Stimulated activated naive CD8-positive, alpha-beta T cell treated with anti-CD3 and anti-CD28 coated beads, Interleukin-15, Interleukin-2, amounts not matched to agents 100 U/mL and 50 U/mL, for 24 hours (primary cell): ENCODE measurements around the gene FSCN2.
A peak's percentile ranks its signal among the peaks of the same experiment; 100 is the strongest.

Source experiments
- ATAC-seq: fragments of 150-1000 bp; cut with Tn5 transposase; one replicate; pipeline ENCODE4 v1.10.0; 2021
- DNase-seq: peaks from one replicate; pipeline ENCODE4 v3.0.0; 2021

Gene FSCN2

DNA sequence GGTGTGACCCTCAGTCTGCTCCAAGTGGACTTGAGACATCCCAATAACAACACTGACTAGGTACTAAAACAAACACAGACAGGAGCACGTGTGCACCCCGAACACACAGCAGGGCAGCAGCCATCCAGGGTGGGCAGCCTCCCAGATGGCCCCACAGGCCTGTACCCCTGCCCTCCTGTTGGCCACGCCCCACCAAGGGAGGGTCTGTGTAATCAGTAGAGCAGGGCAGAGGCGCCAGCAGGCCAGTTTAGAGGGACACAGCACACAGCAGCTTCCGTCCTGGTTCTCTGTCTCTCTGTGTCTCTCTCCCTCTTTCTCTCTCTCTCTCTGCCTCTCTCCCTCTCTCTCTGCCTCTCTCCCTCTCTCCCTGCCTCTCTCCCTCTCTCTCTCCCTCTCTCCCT lies 37.0 kb upstream of the FSCN2 start:
- DNase-seq, result no peak
- no peak for ATAC-seq

DNA sequence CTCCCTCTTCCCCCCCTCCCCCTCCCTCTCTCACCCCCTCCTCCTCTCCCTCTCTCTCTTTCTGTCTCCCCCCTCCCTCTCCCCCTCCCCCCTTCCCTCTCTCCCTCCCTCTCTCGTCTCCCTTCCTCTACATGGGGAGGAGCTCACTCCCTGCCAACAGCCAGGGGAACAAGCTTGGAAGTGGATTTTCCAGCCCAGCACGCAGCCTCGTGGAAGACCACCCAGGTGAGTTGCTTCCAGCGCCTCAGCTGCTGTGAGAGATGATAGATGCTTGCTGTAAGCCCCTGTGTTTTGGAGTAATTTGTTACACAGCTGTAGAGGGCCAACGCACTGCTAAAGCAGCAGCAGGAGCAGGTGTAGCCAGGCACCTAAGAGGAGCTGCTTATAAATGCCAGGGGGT lies 36.4 kb upstream of the FSCN2 start:
- DNase-seq, result no peak
- ATAC-seq, result no peak

DNA sequence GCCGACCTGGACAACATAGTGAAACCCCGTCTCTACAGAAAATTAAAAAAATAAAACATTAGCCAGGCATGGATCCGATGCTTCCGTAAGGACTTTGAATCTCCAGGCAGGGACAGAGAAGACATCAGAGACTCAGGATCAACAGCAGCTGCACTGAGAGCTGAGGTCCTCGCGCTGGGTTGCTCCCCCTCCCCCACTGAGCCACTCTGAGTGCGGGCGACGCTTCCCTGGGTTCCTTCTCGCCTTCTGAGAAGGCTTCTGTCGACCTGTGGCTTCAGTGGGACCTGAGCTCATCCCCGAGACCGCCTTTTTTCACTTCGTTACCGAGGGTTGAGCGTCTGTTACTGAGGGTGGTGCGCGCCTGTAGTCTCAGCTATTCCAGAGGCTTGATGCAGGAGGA lies 36.0 kb upstream of the FSCN2 start:
- no peak for ATAC-seq
- DNase-seq, result no peak

DNA sequence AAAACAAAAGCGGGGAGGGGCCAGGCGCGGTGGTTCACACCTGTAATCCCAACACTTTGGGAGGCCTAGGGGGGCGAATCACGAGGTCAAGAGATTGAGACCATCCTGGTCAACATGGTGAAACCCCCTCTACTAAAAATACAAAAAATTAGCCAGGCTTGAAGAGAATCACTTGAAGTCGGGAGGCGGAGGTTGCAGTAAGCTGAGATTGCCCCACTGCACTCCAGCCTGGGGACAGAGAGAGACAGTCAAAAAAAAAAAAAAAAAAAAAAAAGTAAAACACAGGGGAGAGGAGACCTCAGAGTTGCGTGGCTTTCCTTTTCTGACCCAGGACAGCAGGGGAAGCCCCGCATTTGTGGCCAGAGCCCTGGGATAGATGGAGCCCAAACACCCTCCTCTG lies 35.5 kb upstream of the FSCN2 start:
- DNase-seq (no peak), ATAC-seq (no peak)

DNA sequence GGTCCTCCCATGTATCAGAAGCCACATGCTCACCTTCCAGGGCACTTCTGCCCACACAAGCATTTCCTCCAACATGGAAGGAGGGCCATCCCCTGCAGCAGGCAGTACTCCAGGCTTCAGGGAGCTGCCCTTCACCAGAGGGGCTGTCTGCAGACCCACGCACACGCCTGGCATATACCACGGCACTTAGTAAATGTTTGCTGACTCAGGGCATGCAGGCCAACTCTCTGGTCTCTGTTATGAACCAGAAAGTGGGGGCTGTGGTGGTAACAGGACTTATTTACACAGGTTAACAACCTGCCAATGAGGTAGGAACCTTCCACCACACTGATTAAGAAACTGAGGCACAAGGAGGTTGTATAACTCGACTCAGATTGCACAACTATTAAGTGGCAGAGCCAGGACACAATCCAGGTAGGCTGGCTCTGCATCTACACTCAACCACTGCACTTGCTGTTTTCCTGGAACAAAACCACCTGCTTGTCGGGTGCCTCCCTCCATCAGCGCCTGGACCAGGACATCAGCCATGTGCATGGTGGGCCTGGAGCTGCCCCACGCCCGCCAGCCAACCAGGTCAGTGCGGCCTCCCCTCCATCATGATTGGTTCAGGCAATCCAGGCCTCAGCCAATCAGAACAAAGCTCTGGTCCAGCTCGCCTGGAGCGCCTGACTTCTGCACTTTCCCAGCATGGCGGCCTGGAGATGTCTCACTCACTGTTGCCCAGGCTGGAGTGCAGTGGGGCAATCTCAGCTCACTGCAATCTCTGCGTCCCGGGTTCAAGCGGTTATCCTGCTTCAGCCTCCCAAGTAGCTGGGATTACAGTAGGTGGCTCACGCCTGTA lies 34.8 kb upstream of the FSCN2 start:
- no peak for ATAC-seq
- DNase-seq, result no peak

DNA sequence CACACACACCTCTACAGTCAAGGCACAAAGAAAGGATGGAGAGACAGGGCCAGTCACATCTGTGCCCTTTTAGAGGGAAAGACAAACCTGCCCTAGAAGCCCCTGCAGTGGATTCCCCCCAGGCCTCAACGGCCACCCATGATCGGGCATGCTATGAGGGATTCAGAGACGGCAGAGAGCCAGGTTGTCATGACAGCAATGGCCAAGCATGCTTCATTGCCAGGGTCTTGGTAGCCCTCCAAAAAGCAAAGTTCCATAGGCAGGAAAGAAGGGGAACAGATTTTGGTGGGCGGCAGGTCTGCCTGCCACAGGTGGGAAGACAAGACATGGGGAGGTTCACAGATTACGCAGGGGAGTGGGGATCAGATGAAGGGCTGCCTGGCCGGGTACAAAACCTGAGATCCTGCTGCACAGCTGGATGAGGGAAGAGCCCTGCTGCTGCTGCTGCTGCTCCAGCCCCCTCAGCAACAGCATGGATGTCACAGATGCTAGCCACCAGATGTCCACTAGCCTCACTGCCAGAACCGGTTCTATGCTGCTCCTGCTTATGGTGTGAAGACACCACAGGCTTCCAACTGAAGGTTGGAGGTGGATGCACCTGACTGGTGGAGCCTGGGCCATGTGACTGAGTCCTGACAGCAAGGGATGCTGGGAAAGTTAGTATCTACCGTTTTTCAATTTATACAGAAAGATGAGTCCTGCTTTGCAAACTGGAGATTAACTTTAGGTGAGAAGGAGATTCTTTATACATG lies 33.4 kb upstream of the FSCN2 start:
- DNase-seq, result no peak
- ATAC-seq, result no peak

DNA sequence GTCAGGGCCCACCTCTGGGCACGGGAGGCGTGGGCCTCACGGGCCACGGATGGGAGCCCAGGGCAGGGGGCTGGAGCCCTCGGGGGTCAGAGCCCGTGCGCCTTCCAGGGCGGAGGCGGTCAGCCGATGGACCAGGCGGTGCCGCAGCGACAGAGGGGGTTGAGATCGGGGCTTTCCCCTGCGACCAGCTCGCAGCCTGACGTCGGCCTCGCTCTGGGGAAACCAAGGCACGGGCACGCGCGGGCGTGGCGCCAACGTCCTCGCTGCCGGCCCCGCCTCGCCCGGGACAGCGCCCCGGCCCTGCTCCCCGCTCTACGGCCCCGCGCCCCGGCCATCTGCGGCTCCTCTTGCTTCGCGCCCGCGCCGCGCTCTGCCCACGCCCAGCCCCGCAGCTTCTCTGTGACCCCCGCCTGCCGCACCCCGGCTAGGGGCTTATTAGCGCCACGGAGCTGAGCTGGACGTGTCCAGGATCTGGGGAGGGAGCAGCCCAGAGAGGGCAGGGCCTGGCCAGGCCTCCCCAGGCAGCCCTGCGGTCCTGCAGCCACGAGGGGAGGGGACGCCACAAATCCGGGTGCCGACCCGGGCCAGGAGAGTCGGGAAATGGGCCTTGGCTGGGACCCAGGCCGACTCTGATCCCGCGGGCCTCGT lies 29.1 kb upstream of the FSCN2 start:
- DNase-seq (no peak), ATAC-seq (no peak)

DNA sequence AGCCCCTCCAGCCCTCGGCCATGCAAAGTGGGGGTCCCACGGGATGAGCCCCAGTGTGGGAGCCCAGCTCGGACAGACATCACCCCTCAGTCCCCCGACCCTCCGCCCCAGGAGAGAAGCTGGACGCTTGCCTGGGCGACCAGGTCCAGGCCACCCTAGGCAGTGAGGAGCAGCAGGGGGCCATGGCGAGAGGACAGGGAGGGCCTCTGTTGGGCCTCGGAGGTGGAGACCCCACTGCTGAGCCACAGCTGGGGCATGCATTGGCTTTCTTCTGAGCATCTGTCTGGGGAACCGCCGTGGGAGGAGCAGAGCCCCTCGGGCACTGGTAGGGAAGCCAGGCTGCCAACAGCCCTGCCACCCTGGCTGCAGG lies 28.6 kb upstream of the FSCN2 start:
- no peak for ATAC-seq

DNA sequence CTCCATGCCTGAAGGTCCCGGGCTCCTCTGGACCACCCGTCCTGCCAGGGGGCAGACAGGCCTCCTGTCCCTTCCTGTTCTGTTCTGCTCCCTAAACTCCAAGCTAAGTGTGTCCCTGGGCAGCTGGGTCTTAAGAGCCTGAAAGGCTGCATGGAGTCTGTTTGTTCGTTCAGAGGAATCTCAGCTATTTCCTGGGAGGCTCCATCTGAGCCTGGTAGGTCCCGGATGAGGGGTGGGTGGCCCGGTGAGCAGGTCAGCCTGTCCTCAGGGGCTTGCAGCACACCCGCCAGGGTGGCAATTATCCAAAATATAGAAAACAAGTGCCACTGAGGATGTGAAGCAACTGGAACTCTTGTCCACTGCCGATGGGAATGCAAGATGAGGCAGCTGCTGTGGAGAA lies 28.1 kb upstream of the FSCN2 start:
- no peak for DNase-seq
- no peak for ATAC-seq

More for the DNA sequence above, 28.6 kb upstream of the FSCN2 start:
- DNase-seq, result no peak

DNA sequence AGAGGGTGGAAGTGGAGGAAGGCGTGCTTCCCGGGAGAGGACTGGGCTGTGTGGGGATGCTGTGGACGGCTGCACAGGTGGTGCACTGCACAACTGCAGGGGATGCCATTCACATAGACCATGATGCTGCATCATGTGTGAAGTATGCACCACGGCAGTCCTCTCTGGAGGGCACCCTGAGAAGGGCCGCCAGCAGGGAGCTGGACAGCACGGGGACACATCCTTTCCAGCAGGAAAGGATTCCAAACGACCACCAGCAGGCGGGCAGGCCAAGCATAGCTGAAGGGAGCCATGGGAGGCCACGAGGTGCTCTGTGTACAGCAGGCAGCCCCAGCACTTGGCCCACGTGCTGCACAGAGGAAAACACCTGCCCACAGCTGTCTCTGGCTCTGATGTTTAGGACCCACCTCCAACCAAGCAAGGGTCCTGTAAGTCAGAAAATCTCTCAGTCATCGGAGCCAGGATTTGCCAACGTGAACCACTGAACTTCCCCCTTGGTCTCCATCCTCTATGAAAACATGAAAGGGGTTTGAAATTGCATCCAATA lies 25.6 kb upstream of the FSCN2 start:
- ATAC-seq, result no peak
- DNase-seq, result no peak

DNA sequence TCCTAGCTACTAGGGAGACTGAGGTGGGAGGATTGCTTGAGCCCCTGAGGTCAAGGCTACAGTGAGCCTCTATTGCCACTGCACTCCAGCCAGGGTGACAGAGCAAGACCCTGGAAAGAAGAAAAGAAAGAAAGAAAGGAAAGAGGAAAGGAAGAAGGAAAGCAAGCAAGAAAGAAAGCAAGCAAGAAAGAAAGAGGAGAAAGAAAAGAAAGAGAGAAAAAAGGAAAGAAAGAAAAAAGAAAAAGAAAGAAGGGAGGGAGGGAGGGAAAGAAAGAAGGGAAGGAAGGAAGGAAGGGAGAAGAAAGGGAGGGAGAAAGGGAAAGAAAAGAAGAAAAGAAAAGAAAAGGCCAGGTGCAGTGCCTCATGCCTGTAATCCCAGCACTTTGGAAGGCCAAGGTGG lies 24.6 kb upstream of the FSCN2 start:
- DNase-seq (no peak), ATAC-seq (no peak)

DNA sequence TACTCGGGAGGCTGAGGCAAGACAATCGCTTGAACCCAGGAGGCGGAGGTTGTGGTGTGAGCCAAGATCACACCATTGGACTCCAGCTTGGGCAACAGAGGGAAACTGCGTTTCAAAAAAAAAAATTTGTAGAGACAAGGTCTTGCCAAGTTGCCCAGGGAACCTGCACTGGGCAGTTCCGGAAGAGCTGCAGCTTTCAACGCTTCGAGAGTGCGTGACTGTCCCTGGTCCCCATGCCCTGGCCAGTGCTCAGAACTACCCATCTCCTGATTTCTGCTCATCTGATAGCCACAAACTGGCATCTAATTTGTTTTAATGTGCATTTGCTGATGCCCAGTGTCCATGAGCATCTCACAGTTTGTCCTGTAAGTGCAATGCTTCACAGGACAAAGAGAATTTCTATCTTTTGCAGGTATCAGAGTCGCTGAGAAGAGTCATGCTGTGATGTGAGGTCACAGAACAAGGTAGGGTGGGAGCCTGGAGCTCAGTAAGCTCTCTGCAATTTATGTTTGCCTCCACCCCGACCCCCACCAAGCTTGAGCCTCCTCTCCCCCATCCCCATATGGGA lies 19.5 kb upstream of the FSCN2 start:
- no peak for ATAC-seq
- no peak for DNase-seq

DNA sequence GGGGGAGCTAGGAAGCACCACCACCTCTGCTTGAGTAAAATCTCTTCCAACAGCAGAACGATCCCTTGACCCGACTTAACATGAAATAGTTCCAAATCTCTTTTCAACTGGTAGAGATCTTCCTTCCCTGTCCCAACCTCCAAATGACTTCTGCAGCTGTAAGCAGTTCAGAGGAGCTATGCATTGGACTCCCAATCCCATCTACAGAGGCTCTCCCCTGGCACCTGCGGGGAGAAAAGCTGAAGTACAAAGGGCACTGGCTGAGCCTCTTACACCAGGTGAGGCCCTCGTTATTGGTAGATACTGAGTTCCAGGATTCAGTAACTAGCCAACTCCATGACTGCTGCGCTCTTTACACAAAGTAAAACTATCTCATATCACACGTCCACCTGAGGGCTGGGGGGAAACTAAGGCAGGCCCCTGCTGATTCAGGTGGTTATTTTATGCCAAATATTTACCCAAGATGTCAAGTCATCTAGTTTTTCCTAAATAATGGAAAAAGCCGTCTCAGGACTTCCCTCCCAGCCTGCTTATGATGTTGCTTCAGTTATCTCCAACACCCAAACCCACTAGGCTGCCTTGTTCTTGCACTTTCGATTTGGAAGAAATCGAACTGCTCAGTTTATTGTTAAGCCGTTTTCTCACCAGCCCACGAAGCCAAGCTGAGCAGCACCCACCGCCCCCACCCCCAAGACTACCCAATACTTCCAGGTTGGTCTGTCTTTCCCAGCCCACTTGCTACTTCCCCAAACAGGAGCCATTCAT lies 18.8 kb upstream of the FSCN2 start:
- ATAC-seq (no peak), DNase-seq (no peak)

DNA sequence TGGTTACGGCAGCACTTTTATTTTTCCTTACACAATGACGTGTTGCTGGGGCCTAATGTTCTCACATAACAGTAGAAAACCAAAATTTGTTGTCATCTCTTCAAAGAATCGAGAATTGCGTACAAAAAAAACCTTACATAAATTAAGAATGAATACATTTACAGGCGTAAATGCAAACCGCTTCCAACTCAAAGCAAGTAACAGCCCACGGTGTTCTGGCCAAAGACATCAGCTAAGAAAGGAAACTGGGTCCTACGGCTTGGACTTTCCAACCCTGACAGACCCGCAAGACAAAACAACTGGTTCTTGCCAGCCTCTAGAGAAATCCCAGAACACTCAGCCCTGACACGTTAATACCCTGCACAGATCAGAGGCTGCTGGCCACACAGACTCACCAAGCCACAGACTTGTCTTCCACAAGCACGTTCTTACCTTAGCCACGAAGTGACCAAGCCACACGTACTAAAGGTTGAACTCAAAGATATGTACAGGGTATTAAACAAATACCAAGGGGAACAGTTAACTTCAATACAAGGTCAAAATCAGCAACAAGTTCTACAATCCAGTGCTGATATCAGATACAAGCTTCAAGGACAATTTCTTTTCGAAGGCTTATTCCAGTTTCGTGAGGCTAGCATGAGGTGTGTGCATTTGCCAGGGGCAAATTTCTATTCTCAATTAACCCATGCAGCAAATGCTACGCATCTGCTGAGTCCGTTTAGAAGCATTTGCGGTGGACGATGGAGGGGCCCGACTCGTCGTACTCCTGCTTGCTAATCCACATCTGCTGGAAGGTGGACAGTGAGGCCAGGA lies 18.0 kb upstream of the FSCN2 start:
- no peak for DNase-seq
- no peak for ATAC-seq

DNA sequence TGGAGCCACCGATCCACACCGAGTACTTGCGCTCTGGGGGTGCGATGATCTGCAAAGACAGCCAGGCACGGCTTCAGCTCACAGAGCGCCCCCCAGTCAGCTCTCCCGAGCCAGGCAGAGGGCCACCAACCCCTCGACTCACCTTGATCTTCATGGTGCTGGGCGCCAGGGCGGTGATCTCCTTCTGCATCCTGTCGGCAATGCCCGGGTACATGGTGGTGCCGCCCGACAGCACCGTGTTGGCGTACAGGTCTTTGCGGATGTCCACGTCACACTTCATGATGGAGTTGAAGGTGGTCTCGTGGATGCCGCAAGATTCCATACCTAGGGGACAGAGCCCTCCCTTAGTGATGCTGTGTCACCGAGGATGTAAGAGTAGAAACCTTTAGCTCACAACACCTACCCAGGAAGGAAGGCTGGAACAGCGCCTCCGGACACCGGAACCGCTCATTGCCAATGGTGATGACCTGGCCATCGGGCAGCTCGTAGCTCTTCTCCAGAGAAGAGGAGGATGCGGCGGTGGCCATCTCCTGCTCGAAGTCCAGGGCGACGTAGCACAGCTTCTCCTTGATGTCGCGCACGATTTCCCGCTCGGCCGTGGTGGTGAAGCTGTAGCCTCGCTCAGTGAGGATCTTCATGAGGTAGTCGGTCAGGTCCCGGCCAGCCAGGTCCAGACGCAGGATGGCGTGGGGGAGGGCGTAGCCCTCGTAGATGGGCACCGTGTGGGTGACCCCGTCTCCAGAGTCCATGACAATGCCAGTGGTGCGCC lies 17.2 kb upstream of the FSCN2 start:
- ATAC-seq (no peak), DNase-seq (no peak)

DNA sequence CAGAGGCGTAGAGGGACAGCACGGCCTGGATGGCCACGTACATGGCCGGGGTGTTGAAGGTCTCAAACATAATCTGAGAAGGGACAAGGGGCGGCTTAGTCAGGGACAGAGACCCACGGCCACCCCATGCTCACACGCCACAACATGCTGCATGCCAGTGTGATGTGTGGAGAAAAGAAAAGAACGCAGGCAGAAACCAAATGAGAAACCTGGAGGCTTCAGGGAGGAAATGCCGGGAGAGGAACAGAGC lies 16.7 kb upstream of the FSCN2 start:
- ATAC-seq (no peak), DNase-seq (no peak)

DNA sequence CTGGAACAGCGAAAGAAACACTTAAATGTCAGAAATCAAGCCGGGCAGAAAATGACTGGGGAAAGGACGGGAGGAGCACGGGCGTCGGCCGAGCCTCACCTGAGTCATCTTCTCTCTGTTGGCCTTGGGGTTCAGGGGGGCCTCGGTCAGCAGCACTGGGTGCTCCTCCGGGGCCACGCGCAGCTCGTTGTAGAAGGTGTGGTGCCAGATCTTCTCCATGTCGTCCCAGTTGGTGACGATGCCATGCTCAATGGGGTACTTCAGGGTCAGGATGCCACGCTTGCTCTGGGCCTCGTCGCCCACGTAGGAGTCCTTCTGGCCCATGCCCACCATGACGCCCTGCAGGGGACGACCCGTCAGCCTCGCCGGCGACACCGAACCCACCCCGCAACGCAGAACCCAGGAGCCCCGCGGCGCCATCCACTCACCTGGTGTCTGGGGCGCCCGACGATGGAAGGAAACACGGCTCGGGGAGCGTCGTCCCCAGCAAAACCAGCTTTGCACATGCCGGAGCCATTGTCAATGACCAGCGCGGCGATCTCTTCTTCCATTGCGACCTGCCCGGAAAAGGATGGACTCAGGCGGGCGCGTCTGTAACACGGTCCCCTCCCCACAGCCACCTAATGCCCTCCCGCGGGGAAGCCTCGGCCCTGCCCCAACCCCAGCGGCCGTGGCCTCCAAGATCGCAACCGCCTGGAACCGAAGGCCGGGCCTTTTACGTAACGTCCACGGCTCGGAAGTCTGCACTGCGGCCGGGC lies 16.2 kb upstream of the FSCN2 start:
- DNase-seq (peak; percentile 50), ATAC-seq (no peak)

DNA sequence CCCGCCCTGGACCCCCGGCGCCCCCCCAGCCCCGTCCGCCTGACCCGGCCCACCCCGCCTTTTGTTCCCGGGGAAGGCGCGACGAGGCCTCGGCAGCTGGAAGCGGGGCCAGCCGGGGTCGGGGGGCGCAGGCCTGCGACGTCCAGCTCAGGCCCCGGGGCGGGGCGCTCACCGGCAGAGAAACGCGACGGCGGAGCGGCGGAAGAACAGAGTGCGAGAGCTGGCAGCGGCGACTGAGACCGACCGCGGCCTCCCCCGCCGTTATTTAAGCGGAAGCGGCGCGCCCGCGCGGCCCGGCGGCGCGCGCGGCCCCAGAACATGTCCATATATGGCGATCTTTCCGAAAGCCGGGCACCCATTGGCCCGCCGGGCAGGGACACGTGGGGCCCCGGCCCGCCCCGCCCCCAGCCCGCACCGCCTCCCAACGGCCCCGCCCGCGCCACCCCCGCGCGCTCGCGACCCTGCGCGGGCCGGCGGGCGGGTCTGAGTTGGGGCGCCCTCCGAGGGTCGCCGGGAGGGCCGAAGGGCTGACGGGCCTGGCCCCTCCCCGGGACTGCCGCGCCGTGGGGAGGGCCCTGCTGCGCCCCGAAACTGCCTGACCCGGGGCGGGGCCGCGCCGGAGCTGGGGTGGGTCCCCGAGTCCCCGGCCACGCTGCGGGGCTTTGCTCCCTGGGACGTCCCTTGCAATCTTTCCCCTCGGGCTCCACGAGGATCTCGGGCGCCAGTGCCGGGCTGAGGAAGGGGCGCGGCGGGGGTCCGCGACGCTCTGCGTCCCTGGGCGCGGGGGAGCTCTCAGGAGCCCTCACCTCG lies 15.4 kb upstream of the FSCN2 start, which contains the start of gene ACTG1:
TSS of gene ACTG1 (minus strand) at position 238 of the 810 bp plus-strand sequence. CDS start 445 bp downstream, outside the sequence.
- peak; percentile 93 for DNase-seq

DNA sequence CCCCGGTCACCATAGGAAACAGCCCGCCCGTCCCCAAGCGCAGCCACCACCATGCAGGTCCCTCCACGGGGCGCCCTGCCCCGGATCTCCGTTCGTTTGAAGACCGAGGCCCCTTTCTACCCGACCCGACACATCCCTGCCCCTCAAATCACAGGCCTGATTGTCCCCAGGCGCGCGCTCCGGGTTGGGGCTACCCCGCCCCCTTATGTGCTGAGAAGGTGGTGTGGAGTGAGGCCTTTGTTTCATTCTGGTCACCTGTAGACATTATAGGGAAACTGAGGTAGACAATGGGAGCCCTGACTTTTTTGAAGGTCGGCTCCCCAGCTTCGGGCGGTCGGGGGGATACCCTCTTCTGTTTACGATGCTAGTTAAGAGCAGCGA lies 14.8 kb upstream of the FSCN2 start:
- peak; percentile 81 for DNase-seq

More for the DNA sequence above, 15.4 kb upstream of the FSCN2 start, which contains the start of gene ACTG1:
- ATAC-seq, result peak; percentile 53

More for the DNA sequence above, 14.8 kb upstream of the FSCN2 start:
- peak; percentile 25 for ATAC-seq
